ENCODE measurements around the gene CDK5R1.

Gene CDK5R1

GRCh38 chr17:32494621-32495358 is 8.0 kb downstream of the CDK5R1 start:
- DNase-seq = no peak

DNA sequence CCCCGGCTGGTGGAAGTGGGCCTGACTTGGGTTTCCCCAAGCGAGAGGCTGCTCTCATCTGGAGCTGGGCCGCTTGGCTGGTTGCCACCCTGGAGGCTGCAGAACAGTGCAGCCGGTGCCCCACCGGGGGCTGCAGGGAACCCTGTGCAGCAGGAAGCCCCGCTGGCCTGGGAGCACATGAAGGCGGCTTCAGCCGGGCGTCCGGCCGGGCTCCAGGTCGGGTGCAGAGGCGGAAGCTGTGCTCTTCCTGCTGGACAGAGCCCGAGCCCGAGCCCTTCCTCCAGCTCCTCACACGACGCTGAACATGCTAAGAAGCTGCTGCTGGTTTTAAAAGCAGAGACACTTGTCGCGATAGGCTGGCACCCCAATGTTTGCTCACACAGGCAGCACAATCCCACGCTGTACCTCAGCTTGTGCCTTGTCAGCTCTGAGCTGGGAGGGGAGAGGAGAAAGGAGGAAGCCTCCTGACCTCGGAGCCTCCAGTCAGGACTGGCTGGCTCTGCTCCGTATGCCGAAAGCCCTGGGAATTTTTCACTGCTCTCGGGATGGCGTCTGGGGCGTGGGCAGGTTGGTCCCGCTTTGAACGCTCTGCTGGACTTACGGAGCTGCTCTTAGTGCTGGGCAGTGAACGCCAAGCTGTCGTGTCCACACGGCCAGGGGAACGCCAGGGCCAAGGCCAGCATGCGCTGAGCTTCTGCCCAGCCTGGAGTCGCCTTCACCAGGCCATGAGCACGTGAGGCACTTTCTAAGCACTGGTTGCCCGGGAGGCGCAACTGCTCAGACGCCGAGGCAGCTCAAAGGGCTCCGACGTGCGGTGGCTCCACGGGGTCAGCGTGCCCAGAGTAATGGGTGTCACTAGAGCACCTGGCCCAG is 8.8 kb downstream of the CDK5R1 start:
- DNase-seq = no peak

DNA sequence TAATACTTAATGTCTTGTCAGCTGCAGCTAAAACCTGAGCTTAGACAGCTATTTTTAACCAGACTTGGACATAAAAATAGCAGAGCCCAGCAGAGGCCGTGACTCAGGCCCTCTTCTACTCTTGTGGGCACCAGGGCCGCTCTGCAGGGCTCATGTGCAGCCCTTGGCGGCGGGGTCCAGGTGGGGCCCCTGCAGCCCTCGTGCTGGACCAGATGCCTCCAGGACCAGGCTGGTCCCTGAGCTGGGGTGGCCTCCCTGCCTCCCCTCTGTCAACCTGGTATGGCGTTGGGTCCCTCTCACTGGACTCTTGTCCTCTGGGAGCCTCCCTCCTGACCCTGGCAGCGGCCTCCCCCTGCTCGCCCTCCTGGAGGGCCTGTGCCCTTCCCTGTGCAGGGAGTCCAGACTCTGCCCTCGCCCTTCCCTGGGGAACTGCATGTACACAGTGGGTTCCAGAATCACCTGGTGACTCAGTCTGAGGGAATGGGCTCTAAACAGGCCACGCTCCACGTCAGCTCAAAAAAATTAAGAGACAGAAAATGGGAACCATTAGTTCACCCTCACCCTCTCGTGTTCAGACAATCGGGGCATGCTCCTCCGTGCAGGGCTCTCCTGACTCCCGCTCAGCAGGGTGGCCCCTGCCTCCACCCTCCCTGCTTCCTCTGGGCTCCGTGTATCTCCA is 9.7 kb downstream of the CDK5R1 start:
- DNase-seq = no peak

DNA sequence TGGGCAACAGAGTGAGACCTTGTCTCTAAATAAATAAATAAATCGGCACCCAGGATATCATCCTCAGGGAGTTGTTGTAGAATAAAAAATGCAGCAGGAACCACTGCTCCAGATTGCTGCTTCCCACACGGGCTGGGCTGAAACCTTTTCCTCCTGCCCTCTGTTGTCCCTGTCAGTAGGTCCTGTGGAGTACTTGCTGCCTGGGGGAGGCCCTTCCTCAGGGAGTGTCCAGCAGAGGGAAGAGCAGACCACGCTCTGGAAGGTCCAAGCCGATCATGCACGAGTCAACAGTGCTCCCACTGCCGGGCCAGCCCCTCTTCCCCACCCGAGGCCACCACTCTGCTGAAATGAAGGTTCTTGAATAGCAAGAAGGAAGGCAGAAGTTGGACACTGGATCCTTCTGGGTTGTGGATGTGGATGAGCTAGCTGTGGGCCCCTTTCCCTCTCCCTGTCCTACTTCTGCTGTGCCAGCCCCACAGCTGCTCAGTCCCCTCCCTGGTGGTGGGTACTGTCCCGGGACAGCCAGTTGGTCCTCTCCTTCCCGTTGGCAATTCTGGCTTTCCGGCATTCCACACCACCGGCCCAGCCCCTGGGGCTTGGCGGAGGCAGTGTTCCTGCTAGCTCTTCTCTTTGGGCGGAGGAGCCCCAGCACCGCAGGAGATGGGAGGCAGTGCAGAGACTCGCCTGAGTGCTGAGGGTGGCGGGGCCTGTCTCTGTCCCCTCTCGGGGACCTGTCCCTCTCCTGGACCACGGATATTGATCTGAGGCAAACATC is 10.8 kb downstream of the CDK5R1 start:
- DNase-seq = no peak

GRCh38 chr17:32498391-32498790 is 11.6 kb downstream of the CDK5R1 start:
- DNase-seq = no peak

- DNase-seq = no peak
Observed at GRCh38 chr17:32502013-32502412, 15.2 kb downstream of the CDK5R1 start.

- no peak for DNase-seq
Observed at GRCh38 chr17:32502710-32503109, 15.9 kb downstream of the CDK5R1 start.

DNA sequence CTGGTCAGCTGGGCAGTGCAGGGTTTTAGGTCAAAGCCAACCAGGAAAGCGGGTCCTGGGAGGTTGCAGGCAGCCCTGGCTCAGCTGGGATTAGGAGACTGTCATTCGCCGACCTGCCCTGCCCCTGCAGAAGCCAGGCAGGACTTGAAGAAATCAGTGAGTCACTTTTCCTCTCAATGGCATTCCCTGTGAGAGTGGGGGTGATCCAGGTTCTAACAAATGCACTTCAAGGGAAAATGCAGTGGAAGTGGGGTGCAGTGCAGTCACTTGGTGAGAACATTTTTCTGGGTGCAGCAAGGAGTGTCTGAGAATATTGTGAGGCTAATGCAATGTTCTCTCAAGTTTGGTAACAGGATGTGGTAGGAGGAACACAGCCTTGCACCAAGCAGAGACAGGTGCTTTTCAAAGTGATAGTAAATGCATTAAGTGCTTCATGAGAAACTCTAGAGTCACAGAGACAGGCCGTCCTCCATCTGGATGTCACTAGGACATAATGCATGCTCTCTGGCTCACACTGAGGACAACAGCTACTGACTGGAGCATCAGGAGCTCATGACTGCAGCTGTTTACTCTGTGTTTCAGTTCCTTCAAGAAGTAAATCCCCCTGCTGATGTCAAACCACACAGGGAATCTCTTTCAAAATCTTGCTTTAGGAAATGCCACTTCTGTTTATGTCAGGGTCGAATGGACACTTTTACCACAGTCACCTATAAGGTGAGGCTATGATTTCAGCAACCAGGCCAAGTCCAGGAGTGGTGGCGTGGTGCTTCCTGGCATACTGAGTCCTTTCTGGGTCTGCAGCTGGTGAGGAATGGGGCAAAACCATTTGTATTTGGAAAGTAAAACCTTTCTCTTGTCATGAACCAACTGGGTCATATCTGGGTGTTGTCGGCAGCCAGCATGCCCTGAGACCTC is 16.7 kb downstream of the CDK5R1 start:
- no peak for DNase-seq

DNA sequence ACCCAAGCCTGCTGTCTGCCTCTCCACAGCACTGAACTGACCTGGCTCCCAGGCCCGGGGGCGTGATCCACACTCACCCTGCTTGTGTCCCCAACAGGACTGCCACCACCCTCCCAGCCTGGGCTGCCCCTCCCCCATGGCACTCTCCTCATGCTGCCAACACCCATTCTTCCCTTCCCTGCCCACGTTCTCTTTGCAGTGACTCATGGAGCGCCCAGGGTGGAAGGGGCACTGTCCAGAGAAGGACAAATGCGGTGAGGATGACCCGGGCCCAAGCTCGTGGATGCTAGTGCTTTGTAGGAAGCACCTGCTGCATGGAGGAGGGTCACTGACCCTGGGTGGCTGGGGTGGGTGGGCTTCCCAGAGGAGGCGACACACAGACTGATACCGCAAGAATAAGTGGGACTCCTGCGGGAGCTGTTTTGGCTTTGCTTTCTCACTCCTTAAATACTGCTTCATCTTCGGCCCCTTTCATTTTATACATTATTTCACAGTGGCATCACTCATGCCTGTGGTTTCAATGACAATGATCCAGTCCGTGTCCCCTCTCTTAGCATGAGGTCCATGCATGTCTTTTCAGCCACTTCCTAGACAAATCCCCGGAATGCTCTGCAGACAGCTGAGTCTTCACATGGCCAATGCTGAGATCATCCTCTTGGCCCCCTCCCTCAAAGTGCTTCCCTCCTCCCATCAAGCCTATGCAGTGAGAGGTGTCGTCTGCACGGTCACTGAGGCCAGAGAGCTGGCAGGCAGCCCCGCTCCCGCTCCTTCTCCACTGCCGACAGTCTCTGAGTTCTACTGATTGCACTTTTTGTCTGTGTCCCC is 17.6 kb downstream of the CDK5R1 start:
- no peak for DNase-seq

- no peak for DNase-seq
Observed at GRCh38 chr17:32508926-32509325, 22.1 kb downstream of the CDK5R1 start.

DNA sequence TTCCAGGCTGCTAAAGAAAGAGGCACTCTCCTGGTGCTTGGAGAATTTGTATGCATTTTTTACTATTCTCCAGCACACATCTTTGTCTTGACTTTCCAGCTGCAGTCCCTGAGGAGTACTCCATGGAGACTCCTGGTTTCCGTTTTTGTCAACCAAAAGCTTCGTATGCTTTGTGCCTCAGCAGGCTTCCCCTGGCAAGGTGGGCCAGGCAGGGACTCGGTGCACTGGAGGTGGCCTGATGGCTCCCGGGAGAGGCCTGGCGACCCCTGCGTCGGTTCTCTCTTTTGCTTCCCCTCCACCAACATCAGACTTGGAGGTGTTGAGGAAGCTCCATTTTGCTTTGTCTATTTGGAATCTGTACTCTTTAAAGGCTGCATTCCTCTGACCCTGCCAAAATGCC is 23.7 kb downstream of the CDK5R1 start:
- DNase-seq = no peak

DNA sequence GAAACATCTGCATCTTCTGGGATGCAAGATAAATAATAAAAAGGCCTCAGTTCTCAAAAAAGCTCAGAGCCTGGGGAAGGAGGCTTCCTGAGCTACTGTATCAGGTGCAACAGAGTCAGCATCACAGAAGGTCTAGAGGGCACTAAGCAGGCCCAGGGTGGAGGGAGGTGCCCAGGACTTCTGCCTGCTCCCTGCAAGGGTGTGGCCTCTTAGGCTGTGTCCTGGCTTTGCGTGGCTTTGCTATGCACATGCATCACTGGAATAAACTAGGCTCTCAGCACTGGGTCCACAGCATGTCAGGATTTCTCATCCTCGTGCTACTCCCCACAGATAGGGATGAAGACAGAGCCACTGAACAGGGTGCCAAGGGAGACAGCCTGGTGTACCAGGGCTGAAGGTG is 25.5 kb downstream of the CDK5R1 start:
- no peak for DNase-seq

DNA sequence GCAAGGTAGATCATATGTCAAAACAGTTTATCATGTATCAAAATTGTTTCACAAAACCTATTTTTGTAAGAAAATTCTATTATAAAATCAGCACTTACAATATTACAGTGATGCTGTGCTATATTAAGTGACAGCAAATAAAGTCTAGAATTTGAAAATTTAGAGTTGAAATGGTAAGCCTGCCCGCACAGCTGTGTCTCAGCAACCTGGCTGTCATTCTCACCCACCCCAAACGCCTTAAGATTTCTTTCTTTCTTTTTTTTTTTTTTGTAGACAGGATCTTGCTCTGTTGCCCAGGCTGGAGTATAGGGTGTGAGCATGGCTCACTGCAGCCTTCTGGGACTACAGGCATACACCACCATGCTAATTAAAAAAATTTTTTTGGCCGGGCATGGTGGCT is 26.8 kb downstream of the CDK5R1 start:
- no peak for DNase-seq

DNA sequence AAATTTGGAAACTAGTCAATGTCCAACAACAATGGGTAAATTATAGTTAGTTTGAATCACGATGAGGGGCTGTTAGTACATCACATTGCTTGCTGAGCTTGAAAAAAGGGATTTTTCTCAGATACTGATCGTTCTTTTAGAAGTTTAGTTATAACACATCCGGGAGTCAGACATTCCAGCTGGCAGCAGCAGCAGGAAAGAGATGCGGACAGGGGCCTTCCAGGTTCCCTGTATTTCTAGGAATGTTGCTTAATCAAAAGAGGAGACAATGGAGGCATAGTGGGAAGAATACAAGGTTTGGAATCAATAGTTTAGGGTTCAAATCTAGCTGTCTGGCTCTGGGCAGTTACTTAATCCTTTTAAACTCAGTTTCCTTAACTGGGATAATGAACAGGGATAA is 27.8 kb downstream of the CDK5R1 start:
- DNase-seq = no peak

- no peak for DNase-seq
Observed at GRCh38 chr17:32515677-32516383, 29.0 kb downstream of the CDK5R1 start.

GRCh38 chr17:32516450-32516849 is 29.7 kb downstream of the CDK5R1 start:
- no peak for DNase-seq

GRCh38 chr17:32516940-32517701 is 30.3 kb downstream of the CDK5R1 start:
- DNase-seq = no peak

GRCh38 chr17:32517982-32518381 is 31.2 kb downstream of the CDK5R1 start:
- no peak for DNase-seq

DNA sequence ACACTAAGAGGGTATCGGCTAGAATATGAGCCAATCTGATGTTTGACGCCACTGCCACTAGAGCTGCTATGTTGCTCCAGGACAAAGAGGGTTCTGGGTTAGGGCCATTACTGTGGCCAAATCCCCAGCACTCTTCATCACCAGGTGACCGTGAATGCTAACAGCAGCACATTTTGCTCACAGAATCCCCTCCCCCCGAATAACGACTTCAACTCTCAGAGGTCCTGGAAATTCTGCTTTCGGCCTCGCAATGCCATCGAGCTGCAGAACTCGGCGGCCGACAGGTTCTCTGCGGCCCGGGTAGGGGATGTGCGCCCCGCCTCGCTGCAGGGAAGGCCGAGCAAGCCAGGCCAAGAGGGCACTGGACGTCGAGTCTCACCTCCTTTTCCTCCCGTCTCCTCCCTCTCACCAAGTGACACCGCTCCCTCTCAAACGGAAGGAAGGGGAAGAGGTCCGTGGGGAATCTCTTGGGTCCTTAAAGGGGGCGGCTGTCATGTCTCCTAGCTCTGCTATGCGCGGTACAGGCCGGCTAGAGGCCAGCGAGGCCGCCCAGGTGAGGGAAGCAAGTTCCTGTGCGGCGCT is 31.9 kb downstream of the CDK5R1 start:
- no peak for DNase-seq
